A549 (cell line): ENCODE measurements around the gene SP6. TPM values are rescaled to one million over a fixed set of nuclear protein-coding genes. Genes with fewer than 3 reads are reported as not detected.
A peak's percentile ranks its signal among the peaks of the same experiment; 100 is the strongest.

Experiments
- ATAC-seq, 2 experiments: fragments of 200-7000 bp in 1 of 2; fragments of >200 bp in 1 of 2; cut with Nextera tagmentation in 1 of 2; cut with Tn5 transposase in 1 of 2; 3 replicates each; pipeline versions ENCODE4 v1.8.0 to v1.9.1; 2018 to 2020; ENCODE audit warnings: mild to moderate bottlenecking in 1 of 2, moderate library complexity in 1 of 2
- CTCF ChIA-PET: fragments of 300-600 bp; sonication (Branson Sonifier 250); formaldehyde crosslinking; extraction: SDS; loops from one replicate; lab custom pipeline; 2021; ENCODE audit warnings: antibody characterized with exemption, inconsistent platforms; lab: Yijun Ruan, JAX
- POLR2A ChIA-PET: fragments of 350-600 bp; formaldehyde crosslinking; extraction: SDS; loops from one replicate; lab custom pipeline; 2021; ENCODE audit warnings: antibody characterized with exemption, inconsistent platforms; lab: Yijun Ruan, JAX
- DNase-seq, 2 experiments: peaks; one replicate each; pipeline versions ENCODE4 v3.0.0 to v3.0.0-alpha.2; 2011 to 2016; ENCODE audit warnings: low read depth in 1 of 2, low spot score in 1 of 2
- FAIRE-seq: peaks from 2 replicates; lab custom pipeline; 2011; peaks lifted over from hg19 to GRCh38; lab: Jason Lieb, UNC
- H3K27ac ChIP-seq, 2 experiments: fragments of >200 bp; sonication (Bioruptor Twin); formaldehyde crosslinking; 3 replicates each; pipeline ENCODE4 v1.5.1; 2016 to 2017
- H3K4me1 ChIP-seq: fragments of >200 bp; sonication (Bioruptor Twin); formaldehyde crosslinking; 3 replicates; pipeline ENCODE4 v1.6.1; 2016
- H3K4me2 ChIP-seq: fragments of >200 bp; sonication (Bioruptor Twin); formaldehyde crosslinking; 3 replicates; pipeline ENCODE4 v1.6.1; 2016
- H3K4me3 ChIP-seq: fragments of >200 bp; sonication (Bioruptor Twin); formaldehyde crosslinking; 3 replicates; pipeline ENCODE4 v1.5.1; 2016
- H3K9me3 ChIP-seq: fragments of >200 bp; sonication (Bioruptor Twin); formaldehyde crosslinking; 3 replicates; pipeline ENCODE4 v1.6.1; 2016
- CHD4 ChIP-seq: fragments of 200-600 bp; sonication (generic); IDR thresholded peaks from 2 replicates; pipeline ENCODE4 v1.6.1; 2016; ENCODE audit warnings: antibody characterized with exemption, mild to moderate bottlenecking, borderline replicate concordance
- EHF ChIP-seq: fragments of 250-450 bp; sonication (Bioruptor Pico); IDR thresholded peaks from 2 replicates; pipeline ENCODE4 v1.5.0; 2020; ENCODE audit warnings: mild to moderate bottlenecking
- ESRRA ChIP-seq: fragments of 150-350 bp; IDR thresholded peaks from 2 replicates; pipeline ENCODE4 v1.6.1; 2014; ENCODE audit warnings: mild to moderate bottlenecking, low read length, borderline replicate concordance
- FOSB ChIP-seq: fragments of 250-450 bp; sonication (Bioruptor Pico); IDR thresholded peaks from 2 replicates; pipeline ENCODE4 v1.5.0; 2020; ENCODE audit warnings: mild to moderate bottlenecking, moderate library complexity
- FOSL2 ChIP-seq, 2 experiments: fragments of 450-650 bp in 1 of 2; fragments of >200 bp in 1 of 2; sonication (Bioruptor Twin) in 1 of 2; formaldehyde crosslinking; IDR thresholded peaks; 2 replicates each; pipeline versions ENCODE4 v1.5.0 to v1.6.1; 2016 to 2020; ENCODE audit warnings: mild to moderate bottlenecking in 1 of 2, moderate library complexity in 1 of 2
- HOXA7 ChIP-seq: fragments of 250-450 bp; sonication (Bioruptor Pico); IDR thresholded peaks from 2 replicates; pipeline ENCODE4 v1.5.0; 2020; ENCODE audit warnings: mild to moderate bottlenecking, moderate library complexity
- PHF8 ChIP-seq: fragments of 200-600 bp; sonication (generic); IDR thresholded peaks from 2 replicates; pipeline ENCODE4 v1.6.1; 2016; ENCODE audit warnings: low read depth, mild to moderate bottlenecking, antibody characterized with exemption, moderate library complexity, borderline replicate concordance
- ZFP36 ChIP-seq: fragments of 450-650 bp; IDR thresholded peaks from 2 replicates; pipeline ENCODE4 v1.6.1; 2014; ENCODE audit warnings: borderline replicate concordance; ENCODE audit not compliant: partially characterized antibody
- ZNF302 ChIP-seq: fragments of 250-450 bp; sonication (Bioruptor Pico); IDR thresholded peaks from 2 replicates; pipeline ENCODE4 v1.9.0; 2021; ENCODE audit warnings: inconsistent platforms, mild to moderate bottlenecking, moderate library complexity
- ZSCAN20 ChIP-seq: fragments of 250-450 bp; sonication (Bioruptor Pico); IDR thresholded peaks from 2 replicates; pipeline ENCODE4 v1.8.0; 2022; ENCODE audit warnings: mild to moderate bottlenecking, moderate library complexity
- WGBS: methylation state at CpG from one replicate; pipeline ENCODE4 v1.1.6; 2017; ENCODE audit errors: missing lambda C conversion rate; 5-methylcytosine and 5-hydroxymethylcytosine counted together
- polyA plus RNA-seq, 4 experiments: library from polyadenylated mRNA; depleted of rRNA in 3 of 4; stranded (reverse); fragments of >200 nt; fragmentation: RNase III in 1 of 4; extraction: RNeasy Plus Mini Kit Qiagen cat#74134 plus additional on column Dnase treatment in 1 of 4; gene quantifications; 2 replicates in 3 of 4; 3 replicates in 1 of 4; pipeline ENCODE4 v1.2.3, GENCODE V29; 2011 to 2017
- TF ChIP-seq, protein P1 (sequence below): fragments of 250-450 bp; sonication (Bioruptor Pico); IDR thresholded peaks from 2 replicates; pipeline ENCODE4 v1.5.0; 2020; ENCODE audit warnings: low read depth, mild to moderate bottlenecking, moderate library complexity
- TF ChIP-seq, protein P2 (sequence below): fragments of 150-350 bp; IDR thresholded peaks from 2 replicates; pipeline ENCODE4 v1.6.1; 2014; ENCODE audit warnings: low read depth, mild to moderate bottlenecking, low read length
- TF ChIP-seq, protein P3 (sequence below): IDR thresholded peaks from 2 replicates; pipeline ENCODE4 v1.6.1; 2012

SP6 gene
- polyA plus RNA-seq, 2 of the 4 experiments (the other 2 are of a cell fraction) = 0.61 to 2.1 TPM

DNA sequence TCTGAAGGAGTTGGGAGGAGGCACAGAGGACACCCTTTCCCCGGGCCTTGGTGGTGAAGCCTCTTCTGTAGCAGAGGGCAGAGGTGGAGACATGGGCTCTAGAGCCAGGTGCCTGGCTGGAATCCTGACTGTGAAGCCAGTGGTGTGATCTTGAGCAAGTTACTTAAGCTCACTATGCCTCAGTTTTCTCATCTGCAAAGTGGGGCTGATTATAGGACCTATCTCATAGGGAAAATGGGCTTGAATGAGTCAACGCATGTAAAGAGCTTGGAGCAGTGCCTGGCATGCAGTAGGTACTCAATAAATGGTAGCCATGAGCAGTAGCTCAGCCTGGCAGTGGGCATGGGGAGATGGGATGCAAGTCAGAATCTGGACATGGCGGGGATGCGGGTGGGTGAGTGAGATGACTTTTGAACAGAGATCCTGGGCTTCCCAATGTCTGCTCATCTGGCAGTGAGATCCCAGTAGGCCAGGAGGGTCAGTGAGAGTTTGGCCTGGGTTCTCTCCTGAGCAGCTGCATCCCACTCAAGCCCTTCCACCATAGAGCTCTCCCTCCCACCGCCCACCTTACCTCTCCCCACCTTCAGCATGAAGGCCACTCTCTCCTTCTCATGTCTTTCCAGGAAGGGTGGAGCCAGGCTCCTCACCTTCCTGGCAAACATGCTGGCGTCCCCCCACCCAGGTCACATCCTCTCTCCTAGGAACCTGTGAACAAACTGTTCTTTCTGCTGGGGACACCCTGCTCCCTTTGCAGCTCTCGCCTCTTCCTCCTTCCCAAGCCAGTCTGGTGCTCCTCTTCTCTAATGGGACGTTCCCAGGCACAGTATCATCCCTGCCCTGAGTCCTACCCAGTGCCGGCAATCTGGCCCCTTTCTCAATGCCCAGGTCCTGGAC, 32.0 kb upstream of the SP6 start:
- TF ChIP-seq FOSB (no peak), FOSL2 (IDR thresholded peaks at IDR 0.05) (no peak), FOSL2 (CRISPR knock-in tag; IDR thresholded peaks at IDR 0.05) (no peak), ZFP36 (no peak)
- TF ChIP-seq, protein P1, sequence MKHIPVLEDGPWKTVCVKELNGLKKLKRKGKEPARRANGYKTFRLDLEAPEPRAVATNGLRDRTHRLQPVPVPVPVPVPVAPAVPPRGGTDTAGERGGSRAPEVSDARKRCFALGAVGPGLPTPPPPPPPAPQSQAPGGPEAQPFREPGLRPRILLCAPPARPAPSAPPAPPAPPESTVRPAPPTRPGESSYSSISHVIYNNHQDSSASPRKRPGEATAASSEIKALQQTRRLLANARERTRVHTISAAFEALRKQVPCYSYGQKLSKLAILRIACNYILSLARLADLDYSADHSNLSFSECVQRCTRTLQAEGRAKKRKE (CRISPR knock-in tag) = no peak
- TF ChIP-seq, all 56 proteins: peak for 0
- CTCF ChIA-PET = interaction anchor here (0.7 to 18.8 kb wide), 11 partner anchors 4 to 234 kb away, joined by 3 to 1860 read pairs (median 3); partner anchors contain the start of genes LRRC46, MRPL10, SCRN2 and SP2
- POLR2A ChIA-PET = interaction anchor here (1.9 kb wide), 1 partner anchor 13 kb away, joined by 7 read pairs; the partner anchor contains the start of gene SP2
- WGBS = 76% methylated on average over 9 of the region's 9 CpGs
- Histone ChIP-seq H3K27ac (no peak overlapping the region; a peak in 1 of 6 replicates), H3K9me3 (no peaks in the 10 kb centered on the region), H3K4me2 (no peak overlapping the region), H3K4me1 (peaks cover 7% of the 10 kb centered on the region; the same call in 2 of the 3 replicates), H3K4me3 (no peak overlapping the region)
- DNase-seq (no peak), ATAC-seq (no peak), FAIRE-seq (peak; percentile 18)

DNA sequence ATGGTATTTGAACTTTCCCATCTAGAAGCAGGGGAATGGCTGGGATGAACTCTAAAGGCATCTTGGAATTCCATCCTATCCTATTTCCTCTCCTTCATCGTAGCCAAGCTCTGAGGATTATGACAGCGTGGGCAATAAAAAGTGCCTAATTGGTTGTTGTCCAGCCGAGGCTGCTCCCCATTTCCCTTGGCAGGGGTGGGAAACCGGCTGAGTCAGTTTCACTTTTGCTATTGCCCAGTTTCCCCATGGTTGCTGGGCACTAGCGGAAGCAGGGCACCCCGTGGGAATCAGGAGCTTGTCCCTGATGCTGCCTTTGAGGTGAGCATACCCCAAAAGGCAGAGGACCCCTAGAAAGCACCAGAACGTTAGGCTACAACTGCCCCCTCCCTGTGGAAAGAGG, 31.3 kb upstream of the SP6 start:
- FAIRE-seq = no peak
- no peak overlapping the region for H3K4me3 ChIP-seq
- ATAC-seq = no peak
- no peak overlapping the region; a peak in 1 of 6 replicates for H3K27ac ChIP-seq
- peaks cover 7% of the 10 kb centered on the region; the same call in 2 of the 3 replicates for H3K4me1 ChIP-seq
- CTCF ChIA-PET = interaction anchor here (0.7 to 18.8 kb wide), 8 partner anchors 4 to 136 kb away, joined by 3 to 1860 read pairs (median 6); partner anchors contain the start of genes LRRC46, MRPL10, SCRN2 and SP2
- 64% methylated on average over 7 of the region's 7 CpGs for WGBS
- POLR2A ChIA-PET = interaction anchor here (0.8 kb wide), 1 partner anchor 13 kb away, joined by 3 read pairs; the partner anchor contains the start of gene SP2
- TF ChIP-seq, protein P2, sequence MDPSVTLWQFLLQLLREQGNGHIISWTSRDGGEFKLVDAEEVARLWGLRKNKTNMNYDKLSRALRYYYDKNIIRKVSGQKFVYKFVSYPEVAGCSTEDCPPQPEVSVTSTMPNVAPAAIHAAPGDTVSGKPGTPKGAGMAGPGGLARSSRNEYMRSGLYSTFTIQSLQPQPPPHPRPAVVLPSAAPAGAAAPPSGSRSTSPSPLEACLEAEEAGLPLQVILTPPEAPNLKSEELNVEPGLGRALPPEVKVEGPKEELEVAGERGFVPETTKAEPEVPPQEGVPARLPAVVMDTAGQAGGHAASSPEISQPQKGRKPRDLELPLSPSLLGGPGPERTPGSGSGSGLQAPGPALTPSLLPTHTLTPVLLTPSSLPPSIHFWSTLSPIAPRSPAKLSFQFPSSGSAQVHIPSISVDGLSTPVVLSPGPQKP = no peak
- TF ChIP-seq, protein P1 (CRISPR knock-in tag) = no peak
- TF ChIP-seq ESRRA (no peak), ZSCAN20 (CRISPR knock-in tag) (no peak), HOXA7 (CRISPR knock-in tag) (no peak), CHD4 (no peak), ZNF302 (no peak)
- TF ChIP-seq, protein P3, sequence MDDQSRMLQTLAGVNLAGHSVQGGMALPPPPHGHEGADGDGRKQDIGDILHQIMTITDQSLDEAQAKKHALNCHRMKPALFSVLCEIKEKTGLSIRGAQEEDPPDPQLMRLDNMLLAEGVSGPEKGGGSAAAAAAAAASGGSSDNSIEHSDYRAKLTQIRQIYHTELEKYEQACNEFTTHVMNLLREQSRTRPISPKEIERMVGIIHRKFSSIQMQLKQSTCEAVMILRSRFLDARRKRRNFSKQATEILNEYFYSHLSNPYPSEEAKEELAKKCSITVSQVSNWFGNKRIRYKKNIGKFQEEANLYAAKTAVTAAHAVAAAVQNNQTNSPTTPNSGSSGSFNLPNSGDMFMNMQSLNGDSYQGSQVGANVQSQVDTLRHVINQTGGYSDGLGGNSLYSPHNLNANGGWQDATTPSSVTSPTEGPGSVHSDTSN = no peak
- H3K4me2 ChIP-seq = no peak overlapping the region
- no peak for DNase-seq
- no peaks in the 10 kb centered on the region for H3K9me3 ChIP-seq

DNA sequence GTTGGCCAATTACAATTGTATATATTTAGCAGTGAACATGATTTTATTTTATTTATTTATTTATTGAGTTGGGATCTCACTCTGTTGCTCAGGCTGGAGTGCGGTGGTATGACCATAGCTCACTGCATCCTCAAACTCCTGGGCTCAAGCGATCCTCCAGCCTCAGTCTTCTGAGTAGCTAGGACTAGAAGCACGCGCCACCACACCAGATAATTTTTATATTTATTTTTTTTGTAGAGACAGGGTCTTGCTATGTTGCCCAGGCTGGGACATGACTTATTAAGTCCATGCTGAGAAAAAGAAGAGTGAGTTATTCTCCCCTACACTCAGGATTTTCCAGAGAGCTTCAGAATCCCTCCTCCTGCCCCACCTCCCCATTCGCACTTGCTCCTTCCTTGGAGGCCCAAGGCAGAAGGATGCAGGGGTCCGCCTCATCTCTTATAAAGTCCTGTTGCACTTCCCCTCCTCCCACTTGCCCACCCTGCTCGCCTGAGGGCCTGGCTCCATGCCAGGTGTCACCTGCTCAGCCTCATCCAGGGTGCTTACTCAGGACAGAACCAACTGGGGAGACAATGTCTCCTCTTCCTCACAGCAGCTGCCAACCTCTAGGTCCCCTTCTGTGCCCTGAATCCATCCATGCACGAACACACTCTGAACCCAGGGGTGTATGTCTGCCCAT, 29.0 kb upstream of the SP6 start:
- H3K4me3 ChIP-seq = no peak overlapping the region
- ChIA-PET POLR2A (interaction anchor here (0.6 to 1.0 kb wide), 2 partner anchors 16 to 143 kb away, joined by 4 to 6 read pairs; partner anchors contain the start of gene SP2), CTCF (interaction anchor here (0.6 to 18.8 kb wide), 5 partner anchors 7 to 84 kb away, joined by 3 to 1860 read pairs (median 5); partner anchors contain the start of genes LRRC46, MRPL10, SCRN2 and SP6)
- DNase-seq = no peak
- H3K9me3 ChIP-seq = no peaks in the 10 kb centered on the region
- TF ChIP-seq PHF8 (no peak), EHF (CRISPR knock-in tag) (no peak)
- 72% methylated on average over 8 of the region's 8 CpGs for WGBS
- no peak for FAIRE-seq
- no peak for ATAC-seq
- no peak overlapping the region for H3K4me2 ChIP-seq
- H3K27ac ChIP-seq = no peak overlapping the region
- H3K4me1 ChIP-seq = 0 out of 3 replicates have a peak, but pooled peaks cover 6% of the 10 kb centered on the region
